ENCODE measurements around the gene CPA1.

Gene CPA1

GRCh38 chr7:130365511-130366441, 14.5 kb upstream of the CPA1 start:
- H3K79me2 ChIP-seq (ENCODE audit: insufficient read depth, low read length) = no peaks in the 10 kb centered on the region
- no peaks in the 10 kb centered on the region for H4K20me1 ChIP-seq (ENCODE audit: low read depth, low read length)
- H3K4me3 ChIP-seq (ENCODE audit: insufficient read depth, low read length, poor library complexity, severe bottlenecking) = no peak overlapping the region
- H3K27ac ChIP-seq (ENCODE audit: low read depth, low read length) = no peak overlapping the region
- no peak overlapping the region for H2AFZ ChIP-seq (ENCODE audit: low read depth, low read length, severe bottlenecking)
- H3K9ac ChIP-seq (ENCODE audit: low read length) = no peak overlapping the region
- H3F3A ChIP-seq (ENCODE audit: insufficient read depth) = no peaks in the 10 kb centered on the region
- H3K27me3 ChIP-seq (ENCODE audit: low read length) = no peaks in the 10 kb centered on the region
- H3K9me2 ChIP-seq (replicated peaks; ENCODE audit: insufficient read depth, low read length) = no peaks in the 10 kb centered on the region
- no peaks in the 10 kb centered on the region for H3K36me3 ChIP-seq (ENCODE audit: low read length)
- H3K4me2 ChIP-seq (ENCODE audit: low read depth, low read length, poor library complexity, severe bottlenecking) = no peak overlapping the region
- no peaks in the 10 kb centered on the region for H3K9me3 ChIP-seq (ENCODE audit: insufficient read depth, low read length)
- TF ChIP-seq EZH2phosphoT487 (conservative IDR thresholded peaks at IDR 0.05; ENCODE audit: low read length) = no peak
- no peak for TF ChIP-seq CTCF (IDR thresholded peaks at IDR 0.05; ENCODE audit: insufficient read depth, low read length, poor library complexity, severe bottlenecking)

- H3K9me2 ChIP-seq (replicated peaks; ENCODE audit: insufficient read depth, low read length) = no peaks in the 10 kb centered on the region
- H4K20me1 ChIP-seq (ENCODE audit: low read depth, low read length) = no peaks in the 10 kb centered on the region
- no peak for TF ChIP-seq CTCF (IDR thresholded peaks at IDR 0.05; ENCODE audit: insufficient read depth, low read length, poor library complexity, severe bottlenecking)
- no peak for TF ChIP-seq EZH2phosphoT487 (conservative IDR thresholded peaks at IDR 0.05; ENCODE audit: low read length)
- H3K9me3 ChIP-seq (ENCODE audit: insufficient read depth, low read length) = no peaks in the 10 kb centered on the region
- H3K27me3 ChIP-seq (ENCODE audit: low read length) = no peaks in the 10 kb centered on the region
- no peaks in the 10 kb centered on the region for H3K36me3 ChIP-seq (ENCODE audit: low read length)
- H3K4me3 ChIP-seq (ENCODE audit: insufficient read depth, low read length, poor library complexity, severe bottlenecking) = no peak overlapping the region
- no peaks in the 10 kb centered on the region for H3F3A ChIP-seq (ENCODE audit: insufficient read depth)
- H3K79me2 ChIP-seq (ENCODE audit: insufficient read depth, low read length) = no peaks in the 10 kb centered on the region
- H3K9ac ChIP-seq (ENCODE audit: low read length) = no peak overlapping the region
- no peak overlapping the region for H2AFZ ChIP-seq (ENCODE audit: low read depth, low read length, severe bottlenecking)
- H3K27ac ChIP-seq (ENCODE audit: low read depth, low read length) = no peak overlapping the region
- H3K4me2 ChIP-seq (ENCODE audit: low read depth, low read length, poor library complexity, severe bottlenecking) = no peak overlapping the region
Measured at GRCh38 chr7:130366564-130366963, 13.7 kb upstream of the CPA1 start.

- Histone ChIP-seq H3K9me2 (replicated peaks; ENCODE audit: insufficient read depth, low read length) (no peaks in the 10 kb centered on the region), H3K79me2 (ENCODE audit: insufficient read depth, low read length) (no peaks in the 10 kb centered on the region), H3K4me3 (ENCODE audit: insufficient read depth, low read length, poor library complexity, severe bottlenecking) (no peak overlapping the region), H3F3A (ENCODE audit: insufficient read depth) (no peaks in the 10 kb centered on the region), H3K27me3 (ENCODE audit: low read length) (no peaks in the 10 kb centered on the region), H3K27ac (ENCODE audit: low read depth, low read length) (no peak overlapping the region), H3K36me3 (ENCODE audit: low read length) (no peaks in the 10 kb centered on the region), H2AFZ (ENCODE audit: low read depth, low read length, severe bottlenecking) (no peak overlapping the region), H3K9ac (ENCODE audit: low read length) (no peak overlapping the region), H3K4me2 (ENCODE audit: low read depth, low read length, poor library complexity, severe bottlenecking) (no peak overlapping the region), H4K20me1 (ENCODE audit: low read depth, low read length) (no peaks in the 10 kb centered on the region), H3K9me3 (ENCODE audit: insufficient read depth, low read length) (no peaks in the 10 kb centered on the region)
- TF ChIP-seq EZH2phosphoT487 (conservative IDR thresholded peaks at IDR 0.05; ENCODE audit: low read length) = no peak
- no peak for TF ChIP-seq CTCF (IDR thresholded peaks at IDR 0.05; ENCODE audit: insufficient read depth, low read length, poor library complexity, severe bottlenecking)
Measured at GRCh38 chr7:130367088-130367755, 13.1 kb upstream of the CPA1 start.
